ENCODE results near the gene ZNF48. TPM values are rescaled to one million over a fixed set of nuclear protein-coding genes. Genes with fewer than 3 reads are reported as not detected.

The ZNF48 gene
- polyA plus RNA-seq, 1 of the 3 experiments (the other 2 are of a cell fraction), result 8.8 TPM

GRCh38 chr16:30397776-30398660, 2.8 kb downstream of the ZNF48 start:
- Histone ChIP-seq H3K4me3 (ENCODE audit: low read depth in 2 of 2, low read length in 1 of 2) (no peak overlapping the region), H3K27me3 (ENCODE audit: insufficient read depth) (no peaks in the 10 kb centered on the region), H3K4me1 (ENCODE audit: control insufficient read depth in 1 of 2, insufficient read depth in 2 of 2, low read depth in 1 of 2, low read length in 1 of 2) (peaks cover 10 to 18% of the 10 kb centered on the region in 2 experiments; a peak in 2 of 4 replicates), H2AFZ (ENCODE audit: low read depth) (no peak overlapping the region), H3K4me2 (no peak overlapping the region), H3K79me2 (ENCODE audit: insufficient read depth) (peaks cover 28% of the 10 kb centered on the region), H3K27ac (ENCODE audit: low read depth in 2 of 2, low read length in 1 of 2) (no peak overlapping the region; a peak in 1 of 4 replicates), H3K9me3 (no peaks in the 10 kb centered on the region), H3K9ac (no peak overlapping the region), H4K20me1 (ENCODE audit: insufficient read depth) (no peaks in the 10 kb centered on the region), H3K9me2 (no peaks in the 10 kb centered on the region), H3F3A (replicated peaks; ENCODE audit: insufficient read depth) (peaks cover 47% of the 10 kb centered on the region), H3K36me3 (replicated peaks in 1 of 2; ENCODE audit: control insufficient read depth in 1 of 2, insufficient read depth in 2 of 2, low read length in 1 of 2) (peaks cover 5 to 18% of the 10 kb centered on the region in 2 experiments)
- CTCF ChIA-PET, result interaction anchor here (0.7 to 3.7 kb wide), 4 partner anchors 12 to 32 kb away, joined by 3 to 38 read pairs (median 3); partner anchors contain the start of genes DCTPP1 and ZNF771
- 99% methylated on average over 15 of the region's 42 CpGs for WGBS (ENCODE audit: low lambda C conversion rate)
- TF ChIP-seq USF1 (IDR thresholded peaks at IDR 0.05; ENCODE audit: borderline replicate concordance, low read depth) (no peak), TEAD4 (IDR thresholded peaks at IDR 0.05; ENCODE audit: borderline replicate concordance, insufficient read depth) (no peak), REST (IDR thresholded peaks at IDR 0.05; ENCODE audit: low read depth, low read length) (no peak), TAF1 (IDR thresholded peaks at IDR 0.05; ENCODE audit: borderline replicate concordance, low read depth, low read length) (no peak), ELF1 (IDR thresholded peaks at IDR 0.05) (no peak), NRF1 (IDR thresholded peaks at IDR 0.05; ENCODE audit: low read depth, low read length) (no peak), NFIC (IDR thresholded peaks at IDR 0.05; ENCODE audit: borderline replicate concordance) (no peak), MAX (IDR thresholded peaks at IDR 0.05; ENCODE audit: low read depth) (no peak), TCF12 (IDR thresholded peaks at IDR 0.05) (no peak), MXI1 (IDR thresholded peaks at IDR 0.05; ENCODE audit: low read depth, low read length) (no peak), YY1 (IDR thresholded peaks at IDR 0.05; ENCODE audit: low read depth) (no peak), GABPA (IDR thresholded peaks at IDR 0.05; ENCODE audit: low read depth) (no peak), USF2 (IDR thresholded peaks at IDR 0.05; ENCODE audit: borderline replicate concordance, low read depth, low read length) (no peak), RXRA (IDR thresholded peaks at IDR 0.05; ENCODE audit: borderline replicate concordance, low read depth) (no peak), ZBTB33 (IDR thresholded peaks at IDR 0.05; ENCODE audit: borderline replicate concordance, low read depth) (no peak), RCOR1 (IDR thresholded peaks at IDR 0.05; ENCODE audit: low read length) (no peak), SIN3A (IDR thresholded peaks at IDR 0.05; ENCODE audit: borderline replicate concordance, low read depth, low read length) (no peak), EZH2phosphoT487 (IDR thresholded peaks at IDR 0.05; ENCODE audit: borderline replicate concordance, low read depth) (no peak), POLR2AphosphoS5 (IDR thresholded peaks at IDR 0.05; ENCODE audit: low read depth, low read length) (no peak)
- no peak for DNase-seq
- POLR2A ChIA-PET, result interaction anchor here (1.6 kb wide), 1 partner anchor 10 kb away, joined by 6 read pairs; the partner anchor contains the start of gene ZNF771

Data from SK-N-SH (cell line).